Suprapubic skin (tissue), 4 donors: ENCODE measurements around the gene AUTS2.

Source experiments
- CTCF ChIP-seq, 2 donors: fragments of 200-600 bp in 1 of 2; fragments of 450-650 bp in 1 of 2; sonication (generic) in 1 of 2; IDR thresholded peaks; one replicate each; pipeline ENCODE4 v1.5.1; 2016 to 2019; ENCODE audit warnings: antibody characterized with exemption in 2 of 2, mild to moderate bottlenecking in 1 of 2, moderate library complexity in 1 of 2
- EP300 ChIP-seq: sonication (generic); formaldehyde crosslinking; IDR thresholded peaks from one replicate; pipeline ENCODE4 v1.6.1; 2017; ENCODE audit warnings: antibody characterized with exemption
- POLR2A ChIP-seq, 2 donors: fragments of 450-650 bp; IDR thresholded peaks; one replicate each; pipeline ENCODE4 v1.6.1; 2017; ENCODE audit warnings: antibody characterized with exemption in 2 of 2, mild to moderate bottlenecking in 2 of 2, moderate library complexity in 2 of 2
- POLR2AphosphoS5 ChIP-seq, 3 donors: sonication (generic); formaldehyde crosslinking; IDR thresholded peaks; one replicate each; pipeline ENCODE4 v1.6.1; 2017; ENCODE audit warnings: antibody characterized with exemption in 3 of 3

- TF ChIP-seq CTCF (IDR thresholded peaks at IDR 0.05) (no peak), POLR2A (IDR thresholded peaks at IDR 0.05) (no peak), POLR2AphosphoS5 (IDR thresholded peaks at IDR 0.05) (no peak), EP300 (no peak)
Observed at GRCh38 chr7:70354409-70355169, 756.3 kb downstream of the AUTS2 start.
